ENCODE data around the gene CRTC2.

Gene CRTC2

GRCh38 chr1:153968972-153969371 lies 10.6 kb upstream of the CRTC2 start:
- H3K4me3 ChIP-seq (ENCODE audit: control insufficient read depth, low read depth, low read length): no peak overlapping the region

GRCh38 chr1:153968408-153968807 lies 10.0 kb upstream of the CRTC2 start:
- no peak for DNase-seq (ENCODE audit: low read depth)
- TF ChIP-seq CTCF (IDR thresholded peaks at IDR 0.05; ENCODE audit: control insufficient read depth, insufficient read depth, low read depth, low read length, missing control alignments): no peak
- peak overlapping the region; percentile 62 for H3K4me3 ChIP-seq (ENCODE audit: control insufficient read depth, low read depth, low read length)

More at GRCh38 chr1:153968972-153969371, 10.6 kb upstream of the CRTC2 start:
- TF ChIP-seq CTCF (IDR thresholded peaks at IDR 0.05; ENCODE audit: control insufficient read depth, insufficient read depth, low read depth, low read length, missing control alignments): no peak
- no peak for DNase-seq (ENCODE audit: low read depth)

GRCh38 chr1:153968000-153968363 lies 9.6 kb upstream of the CRTC2 start:
- H3K4me3 ChIP-seq (ENCODE audit: control insufficient read depth, low read depth, low read length): peak overlapping the region; percentile 62
- no peak for DNase-seq (ENCODE audit: low read depth)
- TF ChIP-seq CTCF (IDR thresholded peaks at IDR 0.05; ENCODE audit: control insufficient read depth, insufficient read depth, low read depth, low read length, missing control alignments): no peak

GRCh38 chr1:153967107-153967999 lies 8.9 kb upstream of the CRTC2 start, which contains the start of gene CREB3L4:
Gene CREB3L4, plus strand, starts transcription at chr1:153967902. Its CDS starts 624 bp downstream, at chr1:153968526.
- peak; percentile 42 for TF ChIP-seq CTCF (IDR thresholded peaks at IDR 0.05; ENCODE audit: control insufficient read depth, insufficient read depth, low read depth, low read length, missing control alignments)
- DNase-seq (ENCODE audit: low read depth): peak; percentile 89
- peak within 1 kb of the TSS; percentile 62 for H3K4me3 ChIP-seq (ENCODE audit: control insufficient read depth, low read depth, low read length)

- H3K4me3 ChIP-seq (ENCODE audit: control insufficient read depth, low read depth, low read length): peak overlapping the region; percentile 81
- TF ChIP-seq CTCF (IDR thresholded peaks at IDR 0.05; ENCODE audit: control insufficient read depth, insufficient read depth, low read depth, low read length, missing control alignments): no peak
- no peak for DNase-seq (ENCODE audit: low read depth)
These were observed 5.5 kb upstream of the CRTC2 start for GRCh38 chr1:153963850-153964331.

- TF ChIP-seq CTCF (IDR thresholded peaks at IDR 0.05; ENCODE audit: control insufficient read depth, insufficient read depth, low read depth, low read length, missing control alignments): no peak
- DNase-seq (ENCODE audit: low read depth): peak; percentile 80
- peak within 1 kb of the TSS; percentile 81 for H3K4me3 ChIP-seq (ENCODE audit: control insufficient read depth, low read depth, low read length)
These were observed 4.8 kb upstream of the CRTC2 start, which contains the start of gene SLC39A1 for GRCh38 chr1:153963030-153963849. Gene SLC39A1, minus strand, starts transcription at chr1:153963537. Its CDS starts 822 bp downstream, at chr1:153962715.

Measured in AG09309 (cell line).